PC-9 (cell line): ENCODE results near the gene TNS1.

Experiments
- EZH2 ChIP-seq: fragments of 200-600 bp; sonication (generic); IDR thresholded peaks from 2 replicates; pipeline ENCODE4 v1.8.0; 2017; ENCODE audit warnings: antibody characterized with exemption, low read depth
- TF ChIP-seq, protein P1 (sequence below): fragments of 200-600 bp; sonication (generic); conservative IDR thresholded peaks from 2 replicates; pipeline ENCODE4 v1.6.1; 2017; ENCODE audit warnings: mixed run types, antibody characterized with exemption, mild to moderate bottlenecking, moderate library complexity

DNA sequence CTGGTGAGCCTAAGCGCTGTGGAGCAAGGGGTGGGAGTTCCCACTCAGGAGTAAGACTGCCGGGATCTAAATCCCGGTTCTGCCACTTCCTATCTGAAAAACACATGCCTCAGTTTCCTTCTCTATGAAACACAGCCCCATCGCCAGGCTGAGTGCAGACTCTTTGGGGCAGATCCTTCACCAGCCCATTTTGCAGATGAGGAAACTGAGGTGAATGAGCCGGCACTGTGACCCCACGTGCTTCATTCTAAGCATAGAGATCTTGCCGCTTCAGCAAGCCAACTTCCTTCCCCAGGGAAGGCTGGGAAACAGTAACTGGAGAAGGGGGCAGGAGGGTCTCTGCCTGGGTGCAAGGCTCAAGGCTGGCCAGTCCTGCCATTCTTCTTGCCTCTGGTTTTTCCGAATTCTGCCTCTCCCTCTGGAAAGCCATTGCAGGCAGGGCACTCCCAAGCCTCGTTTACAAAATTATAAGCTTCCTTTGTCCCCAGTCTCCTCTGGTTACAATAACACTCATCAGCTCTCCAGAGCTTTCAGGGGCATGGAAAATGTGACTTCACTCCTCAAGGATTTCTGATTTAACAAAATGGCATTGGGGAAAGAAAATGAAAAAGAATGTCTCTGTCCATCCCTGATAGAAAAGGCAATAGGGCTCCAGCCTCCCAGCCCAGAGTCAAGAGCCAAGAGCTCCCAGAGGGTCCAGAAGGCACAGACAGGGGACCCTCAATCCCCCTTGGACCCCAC is 249.2 kb downstream of the TNS1 start:
- TF ChIP-seq, protein P1, sequence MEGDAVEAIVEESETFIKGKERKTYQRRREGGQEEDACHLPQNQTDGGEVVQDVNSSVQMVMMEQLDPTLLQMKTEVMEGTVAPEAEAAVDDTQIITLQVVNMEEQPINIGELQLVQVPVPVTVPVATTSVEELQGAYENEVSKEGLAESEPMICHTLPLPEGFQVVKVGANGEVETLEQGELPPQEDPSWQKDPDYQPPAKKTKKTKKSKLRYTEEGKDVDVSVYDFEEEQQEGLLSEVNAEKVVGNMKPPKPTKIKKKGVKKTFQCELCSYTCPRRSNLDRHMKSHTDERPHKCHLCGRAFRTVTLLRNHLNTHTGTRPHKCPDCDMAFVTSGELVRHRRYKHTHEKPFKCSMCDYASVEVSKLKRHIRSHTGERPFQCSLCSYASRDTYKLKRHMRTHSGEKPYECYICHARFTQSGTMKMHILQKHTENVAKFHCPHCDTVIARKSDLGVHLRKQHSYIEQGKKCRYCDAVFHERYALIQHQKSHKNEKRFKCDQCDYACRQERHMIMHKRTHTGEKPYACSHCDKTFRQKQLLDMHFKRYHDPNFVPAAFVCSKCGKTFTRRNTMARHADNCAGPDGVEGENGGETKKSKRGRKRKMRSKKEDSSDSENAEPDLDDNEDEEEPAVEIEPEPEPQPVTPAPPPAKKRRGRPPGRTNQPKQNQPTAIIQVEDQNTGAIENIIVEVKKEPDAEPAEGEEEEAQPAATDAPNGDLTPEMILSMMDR, result no peak
- TF ChIP-seq EZH2, result no peak
